SKM-1 treated with dmso at 0.1 percent for 144 hours (cell line): ENCODE data around the gene ESAM.

ENCODE experiments used
- DNase-seq: peaks from one replicate; lab custom pipeline; 2025; ENCODE audit not compliant: unreplicated experiment; lab: John Stamatoyannopoulos, UW

The ESAM gene, protein sequence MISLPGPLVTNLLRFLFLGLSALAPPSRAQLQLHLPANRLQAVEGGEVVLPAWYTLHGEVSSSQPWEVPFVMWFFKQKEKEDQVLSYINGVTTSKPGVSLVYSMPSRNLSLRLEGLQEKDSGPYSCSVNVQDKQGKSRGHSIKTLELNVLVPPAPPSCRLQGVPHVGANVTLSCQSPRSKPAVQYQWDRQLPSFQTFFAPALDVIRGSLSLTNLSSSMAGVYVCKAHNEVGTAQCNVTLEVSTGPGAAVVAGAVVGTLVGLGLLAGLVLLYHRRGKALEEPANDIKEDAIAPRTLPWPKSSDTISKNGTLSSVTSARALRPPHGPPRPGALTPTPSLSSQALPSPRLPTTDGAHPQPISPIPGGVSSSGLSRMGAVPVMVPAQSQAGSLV

DNA sequence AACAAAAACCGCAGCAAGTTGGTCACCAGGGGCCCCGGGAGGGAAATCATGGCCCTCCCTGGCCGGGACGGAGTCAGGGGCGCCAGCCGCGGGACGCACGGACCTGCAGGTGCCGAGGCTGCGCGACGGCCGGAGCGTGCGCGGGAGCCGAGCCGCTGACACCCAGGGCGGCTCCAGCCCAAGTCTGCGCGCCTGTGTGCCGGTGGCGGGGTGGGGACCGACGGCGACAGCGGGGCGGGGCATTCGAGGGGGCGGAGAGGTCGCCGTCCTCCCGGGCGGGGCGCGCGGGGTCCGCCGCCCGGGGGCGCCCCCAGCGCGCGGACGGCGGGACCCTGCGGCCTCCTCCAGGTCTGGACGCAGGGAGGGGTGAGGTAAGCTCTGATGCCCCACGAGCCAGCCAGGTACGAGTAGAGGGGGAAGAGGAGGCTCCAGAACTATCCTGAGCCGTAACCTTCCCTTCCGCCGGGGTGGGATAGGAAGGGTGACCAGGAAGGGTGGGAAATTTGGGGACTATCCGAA, at the start of gene ESAM:
Gene ESAM (minus strand): TSS at position 186 of the 519 bp plus-strand sequence. CDS start 136 bp downstream, at position 50.
- peak; percentile 29 for DNase-seq

DNA sequence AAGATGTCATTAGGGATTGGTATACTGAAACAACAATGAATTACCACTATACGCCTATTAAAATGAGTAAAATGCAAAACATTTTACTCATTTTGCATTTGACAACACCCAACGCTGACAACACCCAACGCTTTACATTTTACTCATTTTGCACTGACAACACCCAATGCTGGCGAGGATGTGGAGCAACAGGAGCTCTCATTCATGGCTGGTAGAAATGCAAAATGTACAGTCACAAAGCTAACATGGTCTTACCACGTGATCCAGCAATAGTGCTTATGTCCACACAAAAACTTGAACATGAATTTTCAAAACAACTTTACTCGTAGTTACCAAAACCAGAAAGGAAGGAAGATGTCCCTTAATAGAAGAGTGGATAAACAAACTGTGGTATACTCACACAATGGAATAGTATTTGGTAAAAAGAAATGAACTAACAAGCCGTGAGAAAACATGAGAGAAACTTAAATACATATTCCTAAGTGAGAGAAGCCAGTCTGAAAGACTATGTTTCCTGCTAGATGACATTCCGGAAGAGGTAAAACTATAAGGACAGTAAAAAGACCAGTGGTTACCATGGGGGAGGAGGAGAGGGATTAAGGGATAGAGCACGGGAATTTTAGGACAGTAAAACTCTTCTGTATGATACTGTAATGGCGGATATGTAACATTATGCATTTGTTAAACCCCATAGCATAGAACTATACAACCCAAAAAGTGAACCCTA, 49.5 kb upstream of the ESAM start:
- no peak for DNase-seq

DNA sequence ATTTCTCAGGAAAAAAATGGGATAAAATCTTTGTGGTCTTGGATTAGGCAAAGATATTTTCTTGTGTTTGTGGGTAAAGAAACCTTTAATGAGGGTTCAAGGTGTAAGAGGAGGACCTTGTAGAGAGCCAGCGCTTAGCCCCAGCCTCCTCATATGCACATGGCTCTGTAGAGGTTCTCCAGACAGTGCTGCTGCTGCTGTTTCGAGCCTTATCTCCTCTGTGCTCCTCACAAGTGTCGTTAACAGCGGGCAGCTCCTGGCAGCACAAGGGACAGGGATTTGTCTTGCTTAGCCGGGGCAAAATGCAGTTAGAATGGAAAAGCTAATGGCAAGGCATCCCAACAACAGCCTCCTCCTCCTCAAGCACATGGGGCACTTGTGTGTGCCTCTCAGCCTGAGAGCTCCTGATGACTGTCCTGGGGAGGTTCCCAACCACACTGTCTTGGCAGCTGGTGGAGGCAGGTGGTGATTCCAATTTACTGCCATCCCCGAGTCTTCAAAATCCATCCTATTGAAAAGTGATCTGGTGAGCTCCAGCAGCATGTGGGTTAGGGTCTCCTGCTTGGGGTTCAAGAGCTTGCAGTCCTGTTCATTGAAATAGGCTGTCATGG, 45.7 kb upstream of the ESAM start:
- no peak for DNase-seq

DNA sequence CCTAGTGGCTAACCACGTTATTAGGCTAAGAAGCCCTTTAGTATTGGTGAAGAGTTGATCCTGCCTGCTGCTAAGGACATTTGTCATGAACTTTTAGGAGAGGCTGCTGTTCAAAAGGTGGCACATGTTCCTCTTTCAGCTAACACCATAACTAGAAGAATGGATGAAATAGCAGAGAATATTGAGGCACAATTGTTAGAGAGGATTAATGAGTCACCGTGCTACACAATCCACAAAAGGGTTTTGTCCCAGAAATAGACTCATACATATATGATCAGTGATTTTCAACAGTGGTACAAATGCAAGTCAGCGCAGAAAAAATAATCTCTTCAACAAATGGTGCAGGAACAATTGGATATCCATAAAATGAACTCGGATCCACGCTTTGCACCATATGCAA, 45.1 kb upstream of the ESAM start:
- no peak for DNase-seq

DNA sequence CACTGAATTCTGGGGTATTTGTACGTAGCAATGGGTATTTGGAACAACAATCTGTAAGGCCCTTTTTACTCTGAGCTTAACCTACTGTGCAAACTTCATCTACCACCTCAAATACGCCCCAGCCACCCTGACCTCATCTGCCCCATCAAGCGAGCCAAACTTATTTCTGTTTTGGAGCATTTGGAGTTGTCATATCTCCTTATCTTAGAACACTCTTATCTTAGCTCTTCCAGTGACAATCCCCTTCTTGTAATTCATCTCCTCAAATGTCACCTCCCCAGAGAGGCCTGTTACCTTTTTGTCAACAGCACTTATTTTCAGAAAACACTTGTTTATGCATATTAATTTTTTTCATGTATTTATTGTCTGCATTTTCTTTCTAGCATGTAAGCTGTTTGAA, 42.8 kb upstream of the ESAM start:
- DNase-seq = no peak

DNA sequence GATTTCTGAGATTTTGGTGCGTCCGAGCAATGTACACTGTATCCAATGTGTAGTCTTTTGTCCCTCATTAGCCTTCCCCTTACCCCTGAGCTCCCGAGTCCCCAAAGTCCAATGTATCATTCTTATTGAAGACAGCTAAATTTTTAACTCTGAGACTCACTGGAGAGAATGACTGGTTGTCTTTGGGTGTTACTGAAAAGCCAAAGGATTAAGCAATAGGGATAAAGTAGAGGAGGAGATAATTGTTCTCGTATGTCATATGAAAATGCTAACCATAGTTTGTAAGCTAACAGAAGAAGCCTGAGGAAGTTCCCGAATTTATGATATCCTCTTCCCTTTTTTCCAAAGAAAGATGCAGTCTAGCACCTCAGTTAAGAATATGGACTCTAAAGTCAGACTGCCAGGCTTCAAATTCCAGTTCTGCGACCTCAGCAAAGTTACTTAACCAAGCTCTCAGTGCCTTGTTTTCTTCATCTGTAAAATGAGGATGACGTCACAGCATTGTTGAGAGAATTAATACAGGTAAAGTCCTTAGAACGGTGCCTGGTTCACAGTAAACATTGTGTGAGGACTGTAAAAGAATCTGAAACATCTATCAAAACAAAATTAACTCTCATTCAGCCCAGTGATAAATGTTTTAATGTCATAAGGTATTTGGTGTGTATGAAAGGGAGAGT, 39.7 kb upstream of the ESAM start:
- no peak for DNase-seq

DNA sequence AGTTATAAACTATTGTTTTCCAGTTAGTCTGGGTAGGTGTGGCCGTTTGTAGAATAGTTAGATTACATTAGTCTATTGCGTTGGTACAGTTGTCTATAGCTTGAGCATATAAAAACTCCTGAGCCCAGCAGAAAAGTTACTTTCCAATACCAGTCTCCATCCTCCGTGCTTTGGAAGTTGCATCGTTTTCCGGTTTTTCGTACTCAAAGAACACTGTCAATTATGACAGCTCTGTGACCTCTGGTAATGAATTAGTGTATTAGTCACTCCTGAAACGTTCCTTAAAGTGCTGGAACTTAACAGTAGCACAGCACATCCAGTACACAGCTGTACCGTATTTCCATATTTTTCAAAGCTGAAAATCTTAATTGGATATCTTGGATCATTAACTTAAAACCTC, 38.9 kb upstream of the ESAM start:
- DNase-seq = no peak

DNA sequence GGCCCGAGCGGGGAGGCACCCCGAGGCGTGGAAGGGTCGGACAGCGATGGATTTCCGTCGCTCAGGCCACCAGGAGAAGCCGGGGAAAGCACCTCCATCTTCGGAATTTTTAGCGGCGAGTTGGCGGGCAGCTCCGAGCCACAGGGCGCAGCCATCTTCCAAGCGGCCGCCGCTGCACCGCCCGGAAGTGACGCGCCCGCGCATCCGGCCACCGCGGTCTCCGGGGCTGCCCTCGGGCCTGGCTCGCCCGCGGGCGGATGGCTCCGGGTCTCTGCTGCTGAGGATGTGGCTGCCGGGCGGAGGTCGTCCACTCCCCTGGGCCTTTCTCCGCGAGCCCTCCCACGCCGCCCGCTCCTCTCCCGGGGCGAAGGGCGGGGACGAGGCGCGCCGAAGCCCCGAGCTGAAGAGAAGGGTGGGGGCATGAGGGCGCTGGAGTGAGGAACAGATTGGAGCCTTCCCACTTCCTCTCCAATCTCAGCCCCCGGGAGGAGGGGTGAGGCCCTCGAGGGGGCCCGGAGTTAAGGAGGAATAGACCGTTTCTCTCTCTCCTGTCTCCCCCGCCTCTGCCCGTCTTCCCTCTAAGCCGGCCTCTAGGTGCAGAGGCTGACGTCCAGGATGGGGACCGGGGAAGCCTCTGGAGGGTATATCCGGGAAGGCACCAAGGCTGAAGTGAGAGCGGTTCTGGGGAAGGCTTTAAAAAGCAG, 38.3 kb upstream of the ESAM start, which contains the start of gene MSANTD2:
Gene MSANTD2 (minus strand): TSS at position 181 of the 704 bp plus-strand sequence. CDS start 26 bp downstream, at position 155.
- peak; percentile 44 for DNase-seq

DNA sequence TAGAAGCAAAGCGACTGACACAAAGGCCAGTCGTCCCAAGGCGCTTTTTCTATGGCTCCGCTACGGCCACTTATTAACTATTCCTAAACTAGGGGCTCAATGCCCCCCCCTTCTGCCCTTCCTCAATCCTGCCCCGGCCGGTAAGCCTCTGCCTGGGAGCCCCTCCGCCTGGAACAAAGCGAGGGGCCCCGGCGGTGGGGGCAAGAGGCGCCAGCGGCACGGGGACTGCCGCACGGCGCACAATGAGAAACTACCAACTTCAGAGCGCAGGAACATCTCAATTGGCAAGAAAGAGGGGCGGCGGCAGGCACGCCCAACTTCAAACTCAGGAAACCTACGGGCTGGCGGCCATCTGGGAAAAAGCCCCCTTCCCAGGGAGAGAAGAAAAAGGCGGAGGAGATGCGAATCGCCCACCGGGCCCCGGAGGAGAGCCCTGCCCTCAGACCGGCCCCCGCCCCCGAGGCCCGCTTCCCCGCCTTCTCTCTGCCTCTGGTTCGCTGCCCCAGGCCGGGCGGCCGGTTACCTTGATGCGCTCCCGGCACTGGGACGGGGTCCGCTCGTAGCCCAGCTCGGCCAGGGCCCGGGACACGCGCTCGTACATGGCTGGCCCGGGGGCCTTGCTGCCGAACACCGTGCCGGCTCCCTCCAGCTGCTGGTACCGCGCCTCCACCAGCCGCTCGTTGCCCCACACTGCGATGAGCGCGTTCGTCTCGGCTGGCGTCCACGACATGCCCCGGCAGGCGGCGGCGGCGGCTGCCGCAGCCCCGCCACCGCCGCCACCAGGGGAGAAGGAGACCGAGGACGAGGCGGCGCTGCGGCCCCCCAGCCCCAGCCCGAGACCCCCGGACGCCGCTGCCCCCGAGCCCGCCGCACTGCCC, 37.5 kb upstream of the ESAM start:
- peak; percentile 12 for DNase-seq

DNA sequence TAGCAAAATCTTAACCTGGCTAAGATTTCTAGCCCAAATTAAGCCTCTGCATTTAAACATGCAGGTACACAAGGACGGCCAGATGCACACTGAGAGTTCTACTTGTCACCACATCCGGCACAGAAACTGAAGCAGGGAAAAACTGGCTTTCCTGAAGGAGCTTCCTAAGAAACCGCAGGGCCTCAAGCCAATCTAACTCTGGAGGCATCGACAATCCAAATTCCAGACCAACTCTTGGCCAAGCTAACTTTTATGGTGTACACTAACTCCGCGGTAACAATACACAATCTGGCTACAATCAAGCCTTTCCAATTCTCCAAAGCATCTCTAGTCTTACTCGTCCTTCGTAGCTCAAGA, 36.9 kb upstream of the ESAM start:
- DNase-seq = no peak

DNA sequence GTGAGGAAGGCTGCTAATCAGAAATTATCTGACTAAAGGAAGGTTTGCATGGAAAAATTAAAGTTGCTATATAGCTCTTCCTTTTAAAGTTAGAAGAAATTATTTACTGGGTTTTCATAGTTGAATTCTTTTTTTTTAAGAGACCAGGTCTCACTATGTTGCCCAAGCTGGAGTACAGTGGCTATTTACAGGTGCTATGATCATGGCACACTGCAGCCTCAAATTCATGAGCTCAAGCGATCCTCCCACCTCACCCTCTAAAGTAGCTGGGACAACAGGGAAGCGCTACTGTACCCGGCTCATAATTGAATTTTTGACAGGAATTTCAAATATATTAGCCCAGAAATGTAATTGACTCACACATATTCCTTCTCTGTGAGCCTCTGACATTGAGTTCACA, 34.2 kb upstream of the ESAM start:
- DNase-seq = no peak

DNA sequence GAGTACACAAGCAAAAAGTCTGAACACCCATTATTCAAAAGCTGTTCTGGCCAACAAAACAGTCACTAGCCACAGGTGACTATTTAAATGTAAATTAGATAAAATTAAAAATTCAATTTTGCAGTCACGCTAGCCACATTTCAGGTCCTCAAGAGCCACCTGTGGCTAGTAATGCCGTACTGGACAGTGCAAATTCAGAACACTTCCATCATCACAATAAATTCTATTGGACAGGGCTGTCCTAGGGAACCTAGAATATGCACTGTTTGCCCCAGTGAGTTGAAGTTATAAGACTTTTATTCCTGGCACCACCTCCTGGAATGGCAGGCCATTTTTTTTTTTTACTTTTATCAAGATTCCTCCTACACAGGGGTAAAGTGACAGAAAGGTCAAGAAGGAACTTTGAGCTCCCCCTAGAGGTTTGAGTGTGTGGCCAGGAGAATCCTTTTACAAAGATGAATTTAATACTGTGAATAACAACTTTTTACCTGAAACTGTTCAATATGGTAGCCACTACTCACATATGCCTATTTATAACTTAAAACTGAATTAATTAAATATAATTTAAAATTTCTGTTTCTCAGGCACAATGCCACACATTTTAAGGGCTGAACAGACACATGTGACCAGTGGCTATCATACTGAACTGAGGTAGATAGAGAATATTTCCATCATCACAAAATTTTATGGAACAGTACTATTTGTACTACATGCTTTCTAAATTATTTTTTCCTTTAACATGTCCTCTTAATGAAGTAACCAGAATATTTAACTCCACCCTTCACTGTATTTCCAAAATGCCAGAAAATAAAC, 31.6 kb upstream of the ESAM start:
- peak; percentile 36 for DNase-seq

DNA sequence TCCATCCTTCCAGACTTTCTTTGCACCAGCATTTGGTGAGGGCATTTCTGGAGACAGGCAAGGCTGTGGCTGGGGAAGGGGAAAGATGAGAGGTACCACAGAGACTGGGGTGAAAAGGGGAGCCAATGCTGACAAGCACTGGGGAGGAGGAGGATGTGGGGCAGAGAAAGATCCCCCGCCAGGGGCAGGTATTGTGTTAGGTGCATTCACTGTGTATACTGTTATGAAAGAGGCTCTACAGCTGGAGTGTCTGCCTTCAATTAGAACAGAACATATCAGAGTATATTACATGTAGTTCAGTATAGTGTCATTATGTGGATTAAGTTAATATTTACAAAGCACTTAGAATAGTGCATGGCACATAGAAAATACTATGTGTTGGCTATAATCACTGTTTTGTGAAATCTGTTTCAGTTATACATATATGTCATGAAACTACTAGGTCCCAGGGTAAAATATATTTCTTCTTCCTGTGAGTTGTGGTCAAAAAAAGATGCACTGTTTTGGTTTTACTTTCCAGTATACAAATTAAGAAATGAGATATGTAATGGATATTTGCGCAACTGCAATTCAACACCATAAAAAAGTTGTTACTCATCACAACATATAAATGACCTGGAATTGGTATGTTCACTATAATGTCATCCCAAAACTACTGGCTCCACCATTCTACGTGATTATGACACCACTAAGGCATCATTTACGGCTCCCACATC, 29.7 kb upstream of the ESAM start:
- no peak for DNase-seq

DNA sequence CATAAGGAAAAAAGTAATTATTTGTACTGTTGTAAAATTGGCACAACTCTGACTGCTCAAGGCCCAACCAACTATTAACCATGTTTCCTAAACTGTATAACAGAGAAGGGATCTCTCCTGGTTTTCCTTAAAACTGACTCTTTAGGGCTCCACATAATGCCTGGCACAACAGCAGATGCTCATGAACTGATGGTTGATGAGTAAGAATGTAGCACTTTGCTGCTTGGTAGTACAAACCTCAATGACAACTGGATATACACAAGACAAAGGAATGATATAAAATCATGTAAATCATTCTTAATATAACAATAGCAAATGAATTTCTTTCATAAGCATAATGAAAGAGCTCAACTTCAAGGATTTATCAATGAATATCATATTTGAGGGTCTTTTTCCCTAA, 26.4 kb upstream of the ESAM start:
- DNase-seq = no peak

DNA sequence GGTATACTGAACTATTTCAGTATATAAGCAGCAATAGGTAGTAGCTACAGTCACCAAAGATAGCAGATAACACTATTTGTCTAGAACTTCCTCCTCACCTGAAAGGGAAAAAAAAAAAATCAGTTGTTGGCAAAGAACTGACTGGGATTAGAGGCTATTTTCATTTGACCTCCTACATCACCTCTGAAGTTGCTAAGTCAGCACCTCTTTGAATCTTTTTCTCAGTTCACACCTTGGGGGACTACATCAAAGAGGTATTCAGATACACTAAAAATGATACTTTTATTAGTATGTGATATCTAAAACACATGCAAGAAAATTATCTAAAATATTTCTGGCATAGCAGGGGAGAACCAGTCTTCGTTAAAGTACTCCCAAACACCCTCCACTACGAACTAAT, 22.0 kb upstream of the ESAM start:
- no peak for DNase-seq

DNA sequence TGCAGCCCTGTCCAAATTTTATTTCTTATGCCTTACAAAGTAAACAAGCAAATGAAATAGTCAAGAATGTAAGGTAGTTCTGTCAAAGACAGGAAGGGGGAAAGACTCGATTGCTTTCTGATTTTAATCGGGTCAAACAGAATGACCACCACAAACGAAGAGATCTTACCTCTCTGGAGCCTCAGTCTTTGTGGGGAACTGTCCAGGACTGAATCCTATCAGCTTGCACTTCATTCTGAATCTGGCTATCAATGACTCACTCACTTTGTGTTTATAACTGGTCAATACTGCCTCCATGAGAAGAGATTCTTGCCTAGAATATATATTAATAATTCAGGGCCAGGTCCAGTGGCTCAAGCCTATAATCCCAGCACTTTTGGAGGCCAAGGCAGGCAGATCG, 20.9 kb upstream of the ESAM start:
- no peak for DNase-seq

DNA sequence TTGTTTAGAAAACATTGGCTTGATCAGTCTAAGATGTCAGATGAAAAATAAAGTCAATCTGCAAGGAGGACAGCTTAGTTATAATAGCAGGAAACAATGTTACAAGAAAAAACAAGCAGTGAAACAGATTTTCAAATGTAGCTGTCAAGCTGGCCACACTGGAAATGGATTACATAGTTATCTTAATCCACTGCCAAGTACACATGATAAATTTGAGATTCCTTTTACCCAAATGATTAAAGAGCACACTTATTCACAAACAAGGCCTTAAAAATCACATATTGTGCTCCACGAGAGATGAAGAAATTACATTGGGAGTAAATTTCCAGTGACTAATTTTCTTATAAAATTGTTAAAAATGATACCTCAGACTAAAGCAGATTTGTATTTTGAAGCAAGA, 17.5 kb upstream of the ESAM start:
- DNase-seq = no peak

DNA sequence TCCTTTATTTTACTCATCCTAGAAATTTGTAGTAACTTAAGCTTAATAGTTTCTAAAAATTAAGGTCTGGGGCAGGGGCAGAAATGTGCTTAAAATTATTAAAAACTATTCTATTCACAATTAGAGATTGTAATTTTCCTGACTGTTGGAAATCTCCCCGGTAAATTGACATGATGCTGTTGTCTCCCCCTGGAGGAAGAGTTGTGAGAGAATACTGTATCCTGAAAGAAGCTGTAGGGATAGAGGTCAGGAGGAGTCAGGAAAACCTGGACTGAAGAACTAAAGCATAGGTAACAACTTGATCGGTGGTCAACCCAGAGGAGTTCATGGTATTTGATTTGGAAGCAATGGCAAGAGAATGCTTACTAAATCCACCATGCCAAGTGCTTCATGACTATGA, 16.2 kb upstream of the ESAM start:
- DNase-seq = no peak
